Left ventricle myocardium inferior (tissue), 1 donor: ENCODE data around the gene NRK. TPM values are rescaled to one million over a fixed set of nuclear protein-coding genes. Genes with fewer than 3 reads are reported as not detected.
"Not testable (repeated sequence)": the region's sequence is repeated elsewhere in the genome, so short reads cannot be mapped to it uniquely, and the experiment has no call there.

ENCODE experiments used
- DNase-seq: peaks from one replicate; pipeline ENCODE4 v3.0.0-alpha.2; 2020
- H3K27ac ChIP-seq: fragments of 200-600 bp; replicated peaks from 2 replicates; pipeline ENCODE4 v1.8.0; 2021
- H3K27me3 ChIP-seq: fragments of 200-600 bp; 2 replicates; pipeline ENCODE4 v1.8.0; 2021; ENCODE audit warnings: low read depth
- H3K36me3 ChIP-seq: fragments of 200-600 bp; 2 replicates; pipeline ENCODE4 v1.8.0; 2021
- H3K4me1 ChIP-seq: fragments of 200-600 bp; 2 replicates; pipeline ENCODE4 v1.8.0; 2021
- H3K4me3 ChIP-seq: fragments of 200-600 bp; 2 replicates; pipeline ENCODE4 v1.8.0; 2021; ENCODE audit warnings: mild to moderate bottlenecking, moderate library complexity
- H3K9me3 ChIP-seq: fragments of 200-600 bp; replicated peaks from 2 replicates; pipeline ENCODE4 v1.8.0; 2021
- intact Hi-C: fragments of 100-400 bp; cut with micrococcal nuclease; formaldehyde crosslinking; loops from one replicate; pipeline ENCODE4 v1.11.0; 2022
- total RNA-seq: library from RNA; stranded (reverse); fragmentation: NEBNext Ultra II Directional; extraction: Animal tissue kit (Norgen Biotek cat#: 25700); gene quantifications from one replicate; pipeline ENCODE4 v1.2.1, GENCODE V29; 2021
- TF ChIP-seq, protein P1 (sequence below): fragments of 200-600 bp; IDR thresholded peaks from 2 replicates; pipeline ENCODE4 v1.8.0; 2021; ENCODE audit warnings: antibody characterized with exemption, mild to moderate bottlenecking, borderline replicate concordance
- donor health status: DM: no; HTN: yes; CAD: no; lungs with severe emphysema.

NRK gene
- total RNA-seq, 1 donor from 2014 or later = 2.7 TPM

DNA sequence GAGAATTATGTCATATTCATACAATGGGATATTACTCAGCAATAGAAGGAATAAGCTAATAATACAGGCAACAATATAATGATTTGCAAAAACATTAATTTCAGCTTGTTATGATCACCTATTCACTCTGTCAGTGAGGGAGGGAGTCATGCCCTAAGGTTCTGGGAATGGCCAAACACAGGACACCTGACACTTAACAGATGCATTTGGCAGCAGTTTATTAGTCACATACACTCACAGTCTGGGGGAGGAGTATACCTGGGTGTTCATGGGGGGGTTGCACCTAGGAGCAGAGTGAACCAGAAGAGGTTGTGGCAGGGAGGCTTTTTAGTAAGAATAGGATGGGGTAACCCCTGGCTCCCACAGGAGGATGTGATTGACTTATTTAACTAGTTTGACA, 177.9 kb downstream of the NRK start:
- intact Hi-C loops = no loop called here
- no peaks in the 10 kb centered on the region for H3K36me3 ChIP-seq
- TF ChIP-seq, protein P1, sequence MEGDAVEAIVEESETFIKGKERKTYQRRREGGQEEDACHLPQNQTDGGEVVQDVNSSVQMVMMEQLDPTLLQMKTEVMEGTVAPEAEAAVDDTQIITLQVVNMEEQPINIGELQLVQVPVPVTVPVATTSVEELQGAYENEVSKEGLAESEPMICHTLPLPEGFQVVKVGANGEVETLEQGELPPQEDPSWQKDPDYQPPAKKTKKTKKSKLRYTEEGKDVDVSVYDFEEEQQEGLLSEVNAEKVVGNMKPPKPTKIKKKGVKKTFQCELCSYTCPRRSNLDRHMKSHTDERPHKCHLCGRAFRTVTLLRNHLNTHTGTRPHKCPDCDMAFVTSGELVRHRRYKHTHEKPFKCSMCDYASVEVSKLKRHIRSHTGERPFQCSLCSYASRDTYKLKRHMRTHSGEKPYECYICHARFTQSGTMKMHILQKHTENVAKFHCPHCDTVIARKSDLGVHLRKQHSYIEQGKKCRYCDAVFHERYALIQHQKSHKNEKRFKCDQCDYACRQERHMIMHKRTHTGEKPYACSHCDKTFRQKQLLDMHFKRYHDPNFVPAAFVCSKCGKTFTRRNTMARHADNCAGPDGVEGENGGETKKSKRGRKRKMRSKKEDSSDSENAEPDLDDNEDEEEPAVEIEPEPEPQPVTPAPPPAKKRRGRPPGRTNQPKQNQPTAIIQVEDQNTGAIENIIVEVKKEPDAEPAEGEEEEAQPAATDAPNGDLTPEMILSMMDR = no peak

DNA sequence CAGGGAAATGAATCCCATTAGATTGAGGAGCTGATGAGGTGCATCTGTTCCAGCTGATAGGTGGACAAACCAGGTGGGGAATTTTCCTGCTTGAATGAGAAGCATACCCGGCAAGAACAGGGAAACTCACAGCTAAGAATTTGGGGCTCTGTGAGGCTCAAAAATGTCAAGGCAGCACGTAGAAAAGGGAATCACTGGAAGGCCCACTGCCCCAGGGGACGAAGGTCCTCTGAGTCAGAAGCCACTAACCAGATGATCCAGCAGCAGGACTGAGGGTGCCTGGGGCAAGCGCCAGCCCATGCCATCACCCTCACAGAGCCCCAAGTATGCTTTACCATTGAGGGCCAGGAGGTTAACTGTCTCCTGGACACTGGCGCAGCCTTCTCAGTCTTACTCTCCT, 178.3 kb downstream of the NRK start:
- intact Hi-C loops, H3K27me3 ChIP-seq, DNase-seq, H3K27ac ChIP-seq, H3K4me3 ChIP-seq, H3K36me3 ChIP-seq, H3K4me1 ChIP-seq, H3K9me3 ChIP-seq: not testable (repeated sequence)

More for the DNA sequence above, 177.9 kb downstream of the NRK start:
- Histone ChIP-seq H3K27ac (no peak overlapping the region), H3K9me3 (no peaks in the 10 kb centered on the region), H3K4me1 (no peaks in the 10 kb centered on the region), H3K27me3 (no peaks in the 10 kb centered on the region), H3K4me3 (no peak overlapping the region)
- no peak for DNase-seq

DNA sequence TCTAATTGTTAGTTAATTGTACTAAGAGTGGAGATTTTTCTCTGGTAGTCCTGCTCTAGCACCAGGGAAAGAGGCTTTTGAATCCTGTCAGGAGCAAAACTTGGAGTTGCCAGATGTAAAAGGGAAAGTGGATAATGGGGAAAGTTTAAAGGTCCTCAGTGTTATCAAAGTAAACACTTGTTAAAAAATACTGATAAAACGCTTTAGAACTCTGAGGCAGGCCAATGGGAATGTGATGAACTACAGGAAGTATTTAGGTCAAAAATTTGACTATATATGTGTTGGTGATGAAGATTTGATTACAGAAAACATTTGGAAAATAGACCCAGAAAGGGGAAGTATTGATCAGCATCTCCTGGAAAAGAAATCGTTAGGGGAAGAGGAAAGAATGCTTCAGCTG, 183.3 kb downstream of the NRK start:
- TF ChIP-seq, protein P1 = no peak
- Histone ChIP-seq H3K4me1 (no peaks in the 10 kb centered on the region), H3K36me3 (no peaks in the 10 kb centered on the region), H3K27ac (no peak overlapping the region), H3K9me3 (peaks cover 5% of the 10 kb centered on the region), H3K27me3 (no peaks in the 10 kb centered on the region), H3K4me3 (no peak overlapping the region)
- intact Hi-C loops = no loop called here
- DNase-seq = no peak

DNA sequence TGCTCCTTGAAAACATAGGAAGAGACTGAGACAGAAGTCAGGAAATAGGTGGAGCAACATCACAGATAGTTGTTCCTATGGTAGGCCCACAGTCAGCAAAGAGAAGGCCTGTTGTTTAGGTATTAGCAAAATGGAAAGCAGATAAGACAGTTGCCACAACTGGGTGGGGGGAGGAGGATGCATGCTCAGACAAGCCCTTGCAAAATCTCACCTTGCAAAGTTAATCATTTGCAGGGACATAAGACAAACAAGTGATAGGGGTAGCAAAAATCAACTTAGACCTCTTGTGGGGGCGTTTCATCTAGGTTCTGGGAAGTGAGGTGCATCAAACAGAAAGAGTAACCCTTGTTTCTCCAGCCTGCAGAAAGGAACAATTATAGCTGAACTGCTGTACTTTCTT, 185.5 kb downstream of the NRK start:
- Histone ChIP-seq H3K27me3 (no peaks in the 10 kb centered on the region), H3K4me1 (no peaks in the 10 kb centered on the region), H3K4me3 (no peak overlapping the region), H3K36me3 (no peaks in the 10 kb centered on the region), H3K27ac (no peak overlapping the region), H3K9me3 (peaks cover 12% of the 10 kb centered on the region)
- TF ChIP-seq, protein P1 = no peak
- intact Hi-C loops = no loop called here
- no peak for DNase-seq

Other genes with a start within 250 kb of the NRK start
- gene SERPINA7, start 216.2 kb downstream of the NRK start, total RNA-seq = not detected